ENCODE measurements around the gene B4GALNT4. TPM values are rescaled to one million over a fixed set of nuclear protein-coding genes. Genes with fewer than 3 reads are reported as not detected.

The B4GALNT4 gene
- total and polyA plus RNA-seq, 2 of the 13 experiments (the other 11 are each of a cell fraction or from before 2014, with no cell fraction given), result 30.5 to 50.1 TPM

GRCh38 chr11:396511-396947 lies 27.2 kb downstream of the B4GALNT4 start (continued):
- TF ChIP-seq, protein P1, sequence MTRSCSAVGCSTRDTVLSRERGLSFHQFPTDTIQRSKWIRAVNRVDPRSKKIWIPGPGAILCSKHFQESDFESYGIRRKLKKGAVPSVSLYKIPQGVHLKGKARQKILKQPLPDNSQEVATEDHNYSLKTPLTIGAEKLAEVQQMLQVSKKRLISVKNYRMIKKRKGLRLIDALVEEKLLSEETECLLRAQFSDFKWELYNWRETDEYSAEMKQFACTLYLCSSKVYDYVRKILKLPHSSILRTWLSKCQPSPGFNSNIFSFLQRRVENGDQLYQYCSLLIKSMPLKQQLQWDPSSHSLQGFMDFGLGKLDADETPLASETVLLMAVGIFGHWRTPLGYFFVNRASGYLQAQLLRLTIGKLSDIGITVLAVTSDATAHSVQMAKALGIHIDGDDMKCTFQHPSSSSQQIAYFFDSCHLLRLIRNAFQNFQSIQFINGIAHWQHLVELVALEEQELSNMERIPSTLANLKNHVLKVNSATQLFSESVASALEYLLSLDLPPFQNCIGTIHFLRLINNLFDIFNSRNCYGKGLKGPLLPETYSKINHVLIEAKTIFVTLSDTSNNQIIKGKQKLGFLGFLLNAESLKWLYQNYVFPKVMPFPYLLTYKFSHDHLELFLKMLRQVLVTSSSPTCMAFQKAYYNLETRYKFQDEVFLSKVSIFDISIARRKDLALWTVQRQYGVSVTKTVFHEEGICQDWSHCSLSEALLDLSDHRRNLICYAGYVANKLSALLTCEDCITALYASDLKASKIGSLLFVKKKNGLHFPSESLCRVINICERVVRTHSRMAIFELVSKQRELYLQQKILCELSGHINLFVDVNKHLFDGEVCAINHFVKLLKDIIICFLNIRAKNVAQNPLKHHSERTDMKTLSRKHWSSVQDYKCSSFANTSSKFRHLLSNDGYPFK (CRISPR knock-in tag; IDR thresholded peaks at IDR 0.05; ENCODE audit: borderline replicate concordance), result no peak
- no peak for TF ChIP-seq JDP2 (CRISPR knock-in tag; IDR thresholded peaks at IDR 0.05; ENCODE audit: borderline replicate concordance)
- TF ChIP-seq ZNF274 (CRISPR knock-in tag; IDR thresholded peaks at IDR 0.05), result no peak
- TF ChIP-seq SCMH1 (CRISPR knock-in tag; IDR thresholded peaks at IDR 0.05; ENCODE audit: borderline replicate concordance), result no peak
- peak; percentile 52; the same call in 1 of the 2 replicates for TF ChIP-seq IRF9 (CRISPR knock-in tag; IDR thresholded peaks at IDR 0.05; ENCODE audit: borderline replicate concordance)
- TF ChIP-seq HNRNPL (IDR thresholded peaks at IDR 0.05; ENCODE audit: low read depth, low read length), result peak; percentile 87
- TF ChIP-seq TAF15 (IDR thresholded peaks at IDR 0.05; ENCODE audit: low read depth, low read length, poor library complexity, severe bottlenecking), result no peak
- TF ChIP-seq ZNF143 (CRISPR knock-in tag; IDR thresholded peaks at IDR 0.05), result no peak
- no peak for TF ChIP-seq ZNF383 (CRISPR knock-in tag; IDR thresholded peaks at IDR 0.05; ENCODE audit: borderline replicate concordance)
- TF ChIP-seq SOX6 (IDR thresholded peaks at IDR 0.05), result no peak
- no peak for TF ChIP-seq SOX6 (CRISPR knock-in tag; IDR thresholded peaks at IDR 0.05)
- TF ChIP-seq SETDB1 (CRISPR knock-in tag; IDR thresholded peaks at IDR 0.05; ENCODE audit: borderline replicate concordance), result no peak
- TF ChIP-seq CHCHD3 (CRISPR knock-in tag; IDR thresholded peaks at IDR 0.05), result 0 out of 2 replicates have a peak, but pooled peaks have one; percentile 68
- no peak for TF ChIP-seq ATF7 (IDR thresholded peaks at IDR 0.05)
- no peak for TF ChIP-seq ATF7 (CRISPR knock-in tag; IDR thresholded peaks at IDR 0.05)
- no peak for TF ChIP-seq RFX5 (IDR thresholded peaks at IDR 0.05; ENCODE audit: low read depth, low read length)
- TF ChIP-seq SP140L (CRISPR knock-in tag; IDR thresholded peaks at IDR 0.05; ENCODE audit: borderline replicate concordance), result no peak
- no peak for TF ChIP-seq MBNL3 (CRISPR knock-in tag; conservative IDR thresholded peaks at IDR 0.05)
- TF ChIP-seq TP53 (CRISPR knock-in tag; conservative IDR thresholded peaks at IDR 0.05), result no peak
- TF ChIP-seq SKIL (CRISPR knock-in tag; IDR thresholded peaks at IDR 0.05; ENCODE audit: borderline replicate concordance), result no peak
- 0 out of 2 replicates have a peak, but pooled peaks have one; percentile 23 for TF ChIP-seq SMC3 (IDR thresholded peaks at IDR 0.05; ENCODE audit: low read length)
- no peak for TF ChIP-seq E2F1 (CRISPR knock-in tag; IDR thresholded peaks at IDR 0.05)
- TF ChIP-seq, protein P2, sequence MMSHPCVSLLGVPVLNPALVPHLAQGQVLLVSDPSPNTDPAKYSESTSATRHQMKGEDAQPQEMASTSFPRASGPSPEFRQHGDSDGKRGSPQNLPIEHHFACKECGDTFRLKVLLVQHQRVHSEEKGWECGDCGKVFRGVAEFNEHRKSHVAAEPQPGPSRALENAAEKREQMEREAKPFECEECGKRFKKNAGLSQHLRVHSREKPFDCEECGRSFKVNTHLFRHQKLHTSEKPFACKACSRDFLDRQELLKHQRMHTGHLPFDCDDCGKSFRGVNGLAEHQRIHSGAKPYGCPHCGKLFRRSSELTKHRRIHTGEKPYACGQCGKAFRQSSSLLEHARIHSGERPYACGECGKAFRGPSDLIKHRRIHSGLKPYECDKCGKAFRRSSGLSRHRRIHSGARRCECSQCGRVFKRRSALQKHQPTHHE (CRISPR knock-in tag; IDR thresholded peaks at IDR 0.05; ENCODE audit: borderline replicate concordance), result no peak
